Natural killer cell treated with Interleukin-12 subunit alpha and Interleukin-12 subunit beta and Interleukin-15 and Interleukin-18, amount 100 ng/mL, for 72 hours (primary cell): Measurements from ENCODE around the gene DPYD. TPM values are rescaled to one million over a fixed set of nuclear protein-coding genes. Genes with fewer than 3 reads are reported as not detected.

ENCODE experiments used
- ATAC-seq, 2 donors: fragments of 150-1000 bp; cut with Tn5 transposase in 1 of 2; sonication (Bioruptor Pico), chemical (Tn5 transposase) in 1 of 2; 2 replicates each; pipeline ENCODE4 v1.10.0; 2021
- DNase-seq: peaks from one replicate; pipeline ENCODE4 v3.0.0; 2022; ENCODE audit warnings: low spot score
- H3K27ac Mint-ChIP-seq, 2 donors: 1 replicate in 1 of 2; 2 replicates in 1 of 2; pipeline ENCODE4 v1.8.0; 2022; ENCODE audit warnings: mixed read lengths in 2 of 2, mild to moderate bottlenecking in 1 of 2, moderate library complexity in 1 of 2
- H3K27me3 Mint-ChIP-seq, 2 donors: 1 replicate in 1 of 2; 2 replicates in 1 of 2; pipeline ENCODE4 v1.8.0; 2022; ENCODE audit warnings: mixed read lengths in 2 of 2
- H3K36me3 Mint-ChIP-seq: one replicate; pipeline ENCODE4 v1.8.0; 2022; ENCODE audit warnings: mixed read lengths
- H3K4me1 Mint-ChIP-seq, 2 donors: 1 replicate in 1 of 2; 2 replicates in 1 of 2; pipeline ENCODE4 v1.8.0; 2022; ENCODE audit warnings: low read depth in 2 of 2, mixed read lengths in 2 of 2, mild to moderate bottlenecking in 1 of 2
- H3K4me3 Mint-ChIP-seq: one replicate; pipeline ENCODE4 v1.8.0; 2022; ENCODE audit warnings: mixed read lengths
- H3K9me3 Mint-ChIP-seq: 2 replicates; pipeline ENCODE4 v1.8.0; 2022; ENCODE audit warnings: mixed read lengths
- total RNA-seq, 2 donors: library from RNA; stranded (reverse); gene quantifications; one replicate each; pipeline ENCODE4 v1.2.3, GENCODE V29; 2022

The DPYD gene
- total RNA-seq, 2 donors from 2014 or later, result 33.9 to 34.8 TPM

DNA sequence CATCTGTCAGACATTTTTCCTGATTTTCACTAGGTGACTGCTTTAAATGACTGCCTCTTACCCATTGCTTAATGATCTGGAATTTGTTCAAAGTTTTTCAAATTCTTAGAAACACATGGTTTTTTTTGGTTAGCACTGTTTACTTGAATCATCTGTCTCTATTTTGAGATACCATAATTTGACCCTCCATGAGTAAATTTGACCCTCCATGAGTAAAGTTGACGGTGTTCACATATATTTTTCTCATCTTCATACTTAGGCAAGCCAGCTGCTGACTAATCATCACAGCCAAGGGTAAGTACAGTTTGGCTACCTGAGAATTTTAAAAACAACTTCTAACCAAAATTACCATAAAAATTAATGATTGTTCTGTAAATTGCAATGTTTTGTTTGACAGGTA, 612.7 kb downstream of the DPYD start:
- Mint-ChIP-seq H3K4me3 (no peak overlapping the region), H3K9me3 (no peaks in the 10 kb centered on the region), H3K27ac (no peak overlapping the region), H3K27me3 (no peaks in the 10 kb centered on the region), H3K36me3 (peaks cover 11% of the 10 kb centered on the region), H3K4me1 (no peaks in the 10 kb centered on the region)
- no peak for DNase-seq
- no peak for ATAC-seq

GRCh38 chr1:97307568-97307967, 613.3 kb downstream of the DPYD start:
- Mint-ChIP-seq H3K27me3 (no peaks in the 10 kb centered on the region), H3K36me3 (peaks cover 11% of the 10 kb centered on the region), H3K9me3 (no peaks in the 10 kb centered on the region), H3K27ac (no peak overlapping the region), H3K4me1 (no peaks in the 10 kb centered on the region), H3K4me3 (no peak overlapping the region)
- DNase-seq (no peak), ATAC-seq (no peak)

DNA sequence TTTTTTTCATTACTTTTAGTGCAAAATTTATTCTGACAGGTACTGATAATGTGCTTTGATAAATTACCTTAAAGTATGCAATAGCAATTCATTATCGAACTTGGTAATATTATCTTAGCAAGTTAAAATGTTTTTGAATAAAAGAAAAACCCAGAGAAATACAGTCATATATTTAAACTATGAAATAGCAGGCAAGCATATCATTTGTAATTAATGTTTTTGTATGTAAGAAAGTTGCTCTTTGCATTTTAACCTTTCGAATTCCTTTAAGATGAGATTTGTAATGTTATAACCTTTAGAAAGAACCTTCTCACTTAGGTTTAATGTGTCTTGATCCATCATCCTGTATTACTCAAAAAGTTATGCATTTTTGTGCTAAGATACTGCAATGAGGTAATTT, 613.7 kb downstream of the DPYD start:
- ATAC-seq (no peak), DNase-seq (no peak)
- H3K4me3 Mint-ChIP-seq, result no peak overlapping the region
- H3K27me3 Mint-ChIP-seq, result no peaks in the 10 kb centered on the region
- H3K9me3 Mint-ChIP-seq, result no peaks in the 10 kb centered on the region
- H3K36me3 Mint-ChIP-seq, result peaks cover 11% of the 10 kb centered on the region
- H3K4me1 Mint-ChIP-seq, result no peaks in the 10 kb centered on the region
- H3K27ac Mint-ChIP-seq, result no peak overlapping the region

GRCh38 chr1:97306504-97306903, 614.3 kb downstream of the DPYD start:
- no peak for ATAC-seq
- Mint-ChIP-seq H3K4me1 (no peaks in the 10 kb centered on the region), H3K27me3 (no peaks in the 10 kb centered on the region), H3K4me3 (no peak overlapping the region), H3K36me3 (peaks cover 11% of the 10 kb centered on the region), H3K9me3 (no peaks in the 10 kb centered on the region), H3K27ac (no peak overlapping the region)
- DNase-seq, result no peak

- H3K4me3 Mint-ChIP-seq, result no peak overlapping the region
- DNase-seq, result no peak
- H3K27me3 Mint-ChIP-seq, result no peaks in the 10 kb centered on the region
- H3K9me3 Mint-ChIP-seq, result no peaks in the 10 kb centered on the region
- no peak for ATAC-seq
- peaks cover 11% of the 10 kb centered on the region for H3K36me3 Mint-ChIP-seq
- no peak overlapping the region for H3K27ac Mint-ChIP-seq
- no peaks in the 10 kb centered on the region for H3K4me1 Mint-ChIP-seq
These were observed 616.5 kb downstream of the DPYD start for GRCh38 chr1:97304366-97304765.

DNA sequence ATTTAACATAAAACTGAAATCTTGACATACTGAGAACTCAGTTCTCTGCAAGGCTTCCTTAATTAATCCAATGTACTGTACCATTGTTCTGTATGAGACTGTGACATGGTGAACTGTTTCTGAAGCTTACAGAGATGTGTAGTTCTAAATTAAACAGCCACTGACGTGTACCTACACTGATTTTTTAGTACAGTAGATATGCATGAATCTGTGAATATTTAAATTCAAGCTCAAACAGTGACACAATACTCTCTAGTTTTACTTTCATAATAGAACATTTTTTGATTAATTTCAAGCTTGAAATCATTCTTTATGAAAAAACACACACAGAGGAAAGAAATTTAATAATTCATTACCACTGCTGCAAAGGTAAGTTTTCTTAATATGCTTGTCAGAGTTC, 621.9 kb downstream of the DPYD start:
- Mint-ChIP-seq H3K4me3 (no peak overlapping the region), H3K4me1 (no peaks in the 10 kb centered on the region), H3K27me3 (no peaks in the 10 kb centered on the region), H3K9me3 (no peaks in the 10 kb centered on the region), H3K27ac (no peak overlapping the region), H3K36me3 (no peaks in the 10 kb centered on the region)
- ATAC-seq (no peak), DNase-seq (no peak)

DNA sequence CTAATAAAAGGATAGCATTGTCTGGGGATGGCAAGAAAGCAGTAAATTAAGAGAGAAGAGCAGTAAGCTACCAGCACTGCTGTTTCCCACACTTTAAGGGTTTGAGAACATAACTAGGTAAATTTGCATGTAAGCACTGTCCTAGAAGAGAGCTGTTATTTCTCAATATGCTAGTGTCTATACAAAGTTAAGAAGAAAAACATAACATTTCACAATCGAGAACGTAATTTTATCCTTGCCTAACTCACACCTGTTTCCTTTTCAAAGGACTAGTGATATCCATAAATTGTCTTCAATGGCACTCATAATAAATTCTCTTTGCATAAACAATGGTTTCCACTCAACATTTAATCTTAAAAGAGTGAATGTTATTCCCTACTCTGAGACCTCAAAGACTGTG, 623.2 kb downstream of the DPYD start:
- Mint-ChIP-seq H3K27me3 (no peaks in the 10 kb centered on the region), H3K4me1 (no peaks in the 10 kb centered on the region), H3K9me3 (no peaks in the 10 kb centered on the region), H3K4me3 (no peak overlapping the region), H3K27ac (no peak overlapping the region), H3K36me3 (no peaks in the 10 kb centered on the region)
- DNase-seq (no peak), ATAC-seq (no peak)

- Mint-ChIP-seq H3K27ac (no peak overlapping the region), H3K4me3 (no peak overlapping the region), H3K4me1 (peaks cover 10 to 12% of the 10 kb centered on the region in 2 donors), H3K9me3 (peaks cover 9% of the 10 kb centered on the region), H3K27me3 (no peaks in the 10 kb centered on the region), H3K36me3 (peaks cover 15% of the 10 kb centered on the region)
- no peak for ATAC-seq
- no peak for DNase-seq
These were observed 638.9 kb downstream of the DPYD start for GRCh38 chr1:97281962-97282361.

DNA sequence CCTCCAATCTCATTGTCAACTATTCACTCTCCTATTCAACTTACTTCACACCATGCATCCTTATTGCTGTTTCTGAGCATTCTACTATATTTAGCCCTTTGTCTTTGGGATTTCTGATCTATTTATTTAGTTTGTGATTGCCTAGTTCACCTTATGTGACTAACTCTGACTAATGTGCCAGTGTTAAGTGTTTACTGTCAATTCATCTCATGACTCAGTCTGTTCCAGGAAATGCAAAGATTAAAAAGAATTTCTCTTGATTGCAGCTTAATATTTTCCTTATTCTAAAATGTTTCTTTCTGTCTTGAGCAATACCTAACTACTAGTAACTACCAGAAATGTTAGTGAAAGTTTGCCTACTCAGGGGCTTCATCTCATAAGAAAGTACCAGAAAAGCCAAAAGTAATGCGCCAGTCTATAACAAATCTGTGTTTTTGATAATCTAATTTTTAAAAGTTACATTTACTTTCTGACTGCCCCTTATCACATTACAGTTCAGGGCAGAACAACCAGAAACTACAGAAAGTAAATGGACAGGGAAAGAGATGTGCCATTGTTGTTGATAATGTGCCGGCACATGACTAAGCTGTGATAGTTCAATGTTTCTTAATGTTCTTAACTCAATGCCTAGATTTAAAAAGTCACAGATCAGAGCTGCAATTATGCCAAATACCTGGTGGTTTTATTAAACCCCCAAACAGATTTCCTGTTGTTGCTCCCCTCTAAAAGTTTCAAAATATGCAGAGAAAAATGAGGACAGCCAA, 642.8 kb downstream of the DPYD start:
- Mint-ChIP-seq H3K4me1 (peaks cover 12% of the 10 kb centered on the region in 2 donors), H3K4me3 (peak overlapping the region; percentile 1), H3K27ac (peak overlapping the region; percentile 1 to 15), H3K36me3 (peaks cover 22% of the 10 kb centered on the region), H3K9me3 (peaks cover 6% of the 10 kb centered on the region), H3K27me3 (no peaks in the 10 kb centered on the region)
- peak; percentile 53 to 61 for ATAC-seq
- no peak for DNase-seq

GRCh38 chr1:97271916-97272788, 648.7 kb downstream of the DPYD start:
- Mint-ChIP-seq H3K4me1 (peaks cover 0 to 2% of the 10 kb centered on the region in 2 donors), H3K4me3 (no peak overlapping the region), H3K36me3 (peaks cover 14% of the 10 kb centered on the region), H3K9me3 (peaks cover 3% of the 10 kb centered on the region), H3K27me3 (no peaks in the 10 kb centered on the region), H3K27ac (no peak overlapping the region)
- DNase-seq, result no peak
- no peak for ATAC-seq

GRCh38 chr1:97270508-97271307, 650.1 kb downstream of the DPYD start:
- no peak for ATAC-seq

DNA sequence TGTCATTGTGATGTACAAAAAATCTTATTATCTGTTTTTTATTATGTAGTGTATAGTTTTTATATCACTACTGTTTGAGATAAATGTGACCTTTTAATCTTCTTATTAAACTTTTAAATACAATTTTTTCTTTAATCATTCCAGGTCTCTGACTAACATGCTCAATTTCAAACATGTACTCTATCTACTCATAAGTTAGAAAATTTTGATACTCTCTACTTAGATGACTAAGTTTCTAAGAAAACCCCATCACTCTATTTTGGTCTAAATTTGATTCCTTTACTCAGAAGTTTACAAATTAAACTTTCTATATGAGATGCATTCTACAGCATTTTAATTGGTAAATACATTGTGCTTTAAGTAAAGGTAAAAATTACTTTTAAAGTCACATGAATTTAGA, 655.2 kb downstream of the DPYD start:
- Mint-ChIP-seq H3K9me3 (no peaks in the 10 kb centered on the region), H3K36me3 (no peaks in the 10 kb centered on the region)
- no peak for DNase-seq

More at GRCh38 chr1:97270508-97271307, 650.1 kb downstream of the DPYD start:
- H3K27ac Mint-ChIP-seq, result no peak overlapping the region
- no peak for DNase-seq
- H3K36me3 Mint-ChIP-seq, result peaks cover 4% of the 10 kb centered on the region
- no peak overlapping the region for H3K4me3 Mint-ChIP-seq
- no peaks in the 10 kb centered on the region for H3K27me3 Mint-ChIP-seq
- peaks cover 0 to under 1% of the 10 kb centered on the region in 2 donors for H3K4me1 Mint-ChIP-seq
- H3K9me3 Mint-ChIP-seq, result no peaks in the 10 kb centered on the region

DNA sequence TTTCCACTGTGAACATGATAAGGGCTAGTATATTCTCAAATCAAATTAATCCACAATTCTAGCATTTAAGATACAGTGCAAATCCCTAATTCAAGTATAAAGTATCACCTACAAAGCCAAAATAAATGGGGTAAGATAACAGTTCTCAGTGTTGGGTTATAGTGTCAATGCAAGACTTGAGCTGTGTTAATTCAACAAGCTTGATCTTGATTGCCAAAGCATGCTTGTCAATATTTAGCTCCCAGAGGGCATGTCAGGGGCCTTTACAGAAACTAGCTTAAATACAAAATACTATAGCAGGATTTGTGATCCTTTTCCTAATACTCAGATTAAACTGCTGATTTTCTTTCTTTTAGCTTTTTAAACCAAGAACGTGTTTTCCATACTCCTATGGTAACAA, 658.0 kb downstream of the DPYD start:
- ATAC-seq, result no peak
- H3K9me3 Mint-ChIP-seq, result no peaks in the 10 kb centered on the region
- H3K4me1 Mint-ChIP-seq, result no peaks in the 10 kb centered on the region
- H3K4me3 Mint-ChIP-seq, result no peak overlapping the region
- no peaks in the 10 kb centered on the region for H3K27me3 Mint-ChIP-seq
- DNase-seq, result no peak
- no peak overlapping the region for H3K27ac Mint-ChIP-seq
- no peaks in the 10 kb centered on the region for H3K36me3 Mint-ChIP-seq

More for the DNA sequence above, 655.2 kb downstream of the DPYD start:
- no peak overlapping the region for H3K4me3 Mint-ChIP-seq
- ATAC-seq, result no peak
- H3K27ac Mint-ChIP-seq, result no peak overlapping the region
- H3K27me3 Mint-ChIP-seq, result no peaks in the 10 kb centered on the region
- no peaks in the 10 kb centered on the region for H3K4me1 Mint-ChIP-seq
